ENCODE data around the gene AAK1.

Gene AAK1

DNA sequence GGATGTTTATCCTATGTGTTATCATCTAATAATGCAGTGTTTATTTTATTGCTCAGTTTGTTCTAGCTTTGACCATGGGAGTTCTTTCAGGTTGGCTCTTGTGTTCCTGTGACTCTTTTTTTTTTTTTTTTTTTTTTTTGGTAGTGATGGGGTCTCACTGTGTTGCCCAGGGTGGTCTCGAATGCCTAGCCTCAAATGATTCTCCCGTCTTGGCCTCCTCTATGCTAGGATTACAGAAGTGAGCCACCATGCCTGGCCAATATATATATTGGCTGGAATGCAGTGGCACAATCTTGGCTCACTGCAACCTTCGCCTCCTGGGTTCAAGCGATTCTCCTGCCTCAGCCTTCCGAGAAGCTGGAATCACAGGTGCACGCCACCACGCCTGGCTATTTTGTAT, 187.4 kb downstream of the AAK1 start:
- H3K79me2 ChIP-seq (ENCODE audit: insufficient read depth, low read length): no peaks in the 10 kb centered on the region
- H3K9ac ChIP-seq (ENCODE audit: low read depth, low read length): no peak overlapping the region
- no peak for ATAC-seq (ENCODE audit: insufficient read depth, low read depth)
- H3K27me3 ChIP-seq (ENCODE audit: insufficient read depth, low read length, poor library complexity): no peaks in the 10 kb centered on the region
- TF ChIP-seq CTCF (IDR thresholded peaks at IDR 0.05; ENCODE audit: borderline replicate concordance, extremely low read depth, low read length, poor library complexity, severe bottlenecking) (no peak), EZH2 (IDR thresholded peaks at IDR 0.05; ENCODE audit: borderline replicate concordance, low read depth, low read length, severe bottlenecking) (no peak)
- peaks cover 8% of the 10 kb centered on the region; the same call in 1 of the 2 replicates for H3K36me3 ChIP-seq (ENCODE audit: insufficient read depth, low read length)
- no peak overlapping the region for H3K4me2 ChIP-seq (ENCODE audit: insufficient read depth, low read length)
- no peak overlapping the region for H3K27ac ChIP-seq (ENCODE audit: low read length)
- no peak overlapping the region for H2AFZ ChIP-seq (ENCODE audit: low read depth, low read length)
- H3K4me1 ChIP-seq (ENCODE audit: insufficient read depth, low read length): no peaks in the 10 kb centered on the region
- no peaks in the 10 kb centered on the region for H4K20me1 ChIP-seq (ENCODE audit: insufficient read depth, low read length)
- no peak overlapping the region for H3K4me3 ChIP-seq (ENCODE audit: low read depth in 1 of 2, low read length in 2 of 2)
- H3K9me3 ChIP-seq (ENCODE audit: insufficient read depth, low read length, severe bottlenecking): no peaks in the 10 kb centered on the region
- no peak for DNase-seq

- TF ChIP-seq EZH2 (IDR thresholded peaks at IDR 0.05; ENCODE audit: borderline replicate concordance, low read depth, low read length, severe bottlenecking) (no peak), CTCF (IDR thresholded peaks at IDR 0.05; ENCODE audit: borderline replicate concordance, extremely low read depth, low read length, poor library complexity, severe bottlenecking) (no peak)
- no peaks in the 10 kb centered on the region for H3K27me3 ChIP-seq (ENCODE audit: insufficient read depth, low read length, poor library complexity)
- H2AFZ ChIP-seq (ENCODE audit: low read depth, low read length): no peak overlapping the region
- DNase-seq: no peak
- no peak overlapping the region for H3K9ac ChIP-seq (ENCODE audit: low read depth, low read length)
- H3K4me2 ChIP-seq (ENCODE audit: insufficient read depth, low read length): no peak overlapping the region
- no peaks in the 10 kb centered on the region for H3K36me3 ChIP-seq (ENCODE audit: insufficient read depth, low read length)
- H3K79me2 ChIP-seq (ENCODE audit: insufficient read depth, low read length): no peaks in the 10 kb centered on the region
- H4K20me1 ChIP-seq (ENCODE audit: insufficient read depth, low read length): no peaks in the 10 kb centered on the region
- H3K9me3 ChIP-seq (ENCODE audit: insufficient read depth, low read length, severe bottlenecking): no peaks in the 10 kb centered on the region
- no peak for ATAC-seq (ENCODE audit: insufficient read depth, low read depth)
- no peak overlapping the region for H3K4me3 ChIP-seq (ENCODE audit: low read depth in 1 of 2, low read length in 2 of 2)
- no peaks in the 10 kb centered on the region for H3K4me1 ChIP-seq (ENCODE audit: insufficient read depth, low read length)
- no peak overlapping the region for H3K27ac ChIP-seq (ENCODE audit: low read length)
These were observed 188.6 kb downstream of the AAK1 start for GRCh38 chr2:69454976-69455375.

DNA sequence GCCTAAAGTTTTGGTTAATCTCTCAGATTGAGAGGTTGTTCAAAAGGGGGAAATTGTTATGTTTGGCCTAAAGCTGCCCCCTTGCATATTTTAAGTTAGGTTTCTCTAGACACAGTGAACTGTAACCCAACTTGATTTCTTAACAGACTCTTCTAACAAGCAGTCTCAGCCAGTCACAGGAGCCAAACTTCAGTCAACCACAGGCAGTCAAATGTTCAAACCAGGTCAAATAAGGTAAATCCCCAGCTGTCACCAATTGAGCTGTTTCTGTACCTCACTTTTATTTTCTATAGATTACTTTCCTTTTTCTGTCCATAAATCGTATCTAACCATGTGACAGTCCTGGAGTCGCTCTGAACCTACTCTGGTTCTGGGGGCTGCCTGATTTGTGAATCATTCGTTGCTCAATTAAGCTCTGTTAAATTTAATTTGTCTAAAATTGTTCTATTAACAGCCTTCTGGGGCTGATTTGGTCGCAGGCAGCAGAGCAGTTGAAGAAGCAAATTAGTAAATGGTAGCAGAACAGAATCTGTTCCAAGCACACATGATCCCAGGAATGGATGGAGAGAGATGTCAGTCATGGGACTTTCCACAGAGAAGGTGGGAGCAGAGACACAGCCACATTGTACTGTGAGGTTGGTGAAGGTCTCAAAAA, 189.9 kb downstream of the AAK1 start:
- Histone ChIP-seq H3K4me2 (ENCODE audit: insufficient read depth, low read length) (no peak overlapping the region), H3K27me3 (ENCODE audit: insufficient read depth, low read length, poor library complexity) (no peaks in the 10 kb centered on the region), H2AFZ (ENCODE audit: low read depth, low read length) (no peak overlapping the region), H3K9me3 (ENCODE audit: insufficient read depth, low read length, severe bottlenecking) (no peaks in the 10 kb centered on the region), H3K27ac (ENCODE audit: low read length) (no peak overlapping the region), H3K79me2 (ENCODE audit: insufficient read depth, low read length) (no peaks in the 10 kb centered on the region), H3K4me1 (ENCODE audit: insufficient read depth, low read length) (no peaks in the 10 kb centered on the region), H4K20me1 (ENCODE audit: insufficient read depth, low read length) (no peaks in the 10 kb centered on the region), H3K36me3 (ENCODE audit: insufficient read depth, low read length) (no peaks in the 10 kb centered on the region), H3K4me3 (ENCODE audit: low read depth in 1 of 2, low read length in 2 of 2) (no peak overlapping the region), H3K9ac (ENCODE audit: low read depth, low read length) (no peak overlapping the region)
- no peak for TF ChIP-seq EZH2 (IDR thresholded peaks at IDR 0.05; ENCODE audit: borderline replicate concordance, low read depth, low read length, severe bottlenecking)
- no peak for TF ChIP-seq CTCF (IDR thresholded peaks at IDR 0.05; ENCODE audit: borderline replicate concordance, extremely low read depth, low read length, poor library complexity, severe bottlenecking)
- DNase-seq (no peak), ATAC-seq (ENCODE audit: insufficient read depth, low read depth) (no peak)
